IMR-90 (cell line): ENCODE measurements around the gene MAT2A. TPM values are rescaled to one million over a fixed set of nuclear protein-coding genes. Genes with fewer than 3 reads are reported as not detected.

Experiments used
- ATAC-seq: fragments of 200-7000 bp; cut with Tn5 transposase; 2 replicates; pipeline ENCODE4 v1.9.1; 2020; ENCODE audit warnings: low read depth, mild to moderate bottlenecking, moderate library complexity
- BruUV-seq: library from RNA; stranded (reverse); fragments of 400-500 nt; replicated peaks from 2 replicates; lab custom pipeline; 2021; lab: Mats Ljungman, UMichigan
- CTCF ChIA-PET: fragments of 300-600 bp; formaldehyde crosslinking; extraction: SDS; loops from one replicate; lab custom pipeline; 2021; ENCODE audit warnings: antibody characterized with exemption; lab: Yijun Ruan, JAX
- POLR2A ChIA-PET: fragments of 300-600 bp; sonication (Branson Sonifier 250); formaldehyde crosslinking; loops from one replicate; lab custom pipeline; 2022; ENCODE audit warnings: antibody characterized with exemption; ENCODE audit not compliant: unreplicated experiment; lab: Charles Lee
- DNase-seq: peaks from one replicate; pipeline ENCODE4 v3.0.0; 2013
- H2AFZ ChIP-seq: replicated peaks from 2 replicates; pipeline ENCODE3; 2013; ENCODE audit warnings: low read length, mild to moderate bottlenecking; ENCODE audit not compliant: poor library complexity
- H2AK5ac ChIP-seq: 2 replicates; pipeline ENCODE4 v1.6.1; 2013; ENCODE audit warnings: low read depth, low read length, inconsistent platforms
- H2AK9ac ChIP-seq: replicated peaks from 2 replicates; pipeline ENCODE3; 2013; ENCODE audit warnings: mild to moderate bottlenecking, low read depth, low read length, moderate library complexity; ENCODE audit not compliant: poor library complexity
- H2BK120ac ChIP-seq: 2 replicates; pipeline ENCODE4 v1.6.1; 2013; ENCODE audit warnings: low read depth, low read length, inconsistent platforms
- H2BK15ac ChIP-seq: 3 replicates; pipeline ENCODE4 v1.6.1; 2013; ENCODE audit warnings: low read depth, low read length, inconsistent platforms
- H2BK20ac ChIP-seq: 2 replicates; pipeline ENCODE4 v1.6.1; 2013; ENCODE audit warnings: low read depth, mild to moderate bottlenecking, inconsistent platforms, low read length, moderate library complexity
- H2BK5ac ChIP-seq: 2 replicates; pipeline ENCODE4 v1.6.1; 2013; ENCODE audit warnings: mild to moderate bottlenecking, low read depth, low read length, inconsistent platforms; ENCODE audit not compliant: poor library complexity, severe bottlenecking
- H3K14ac ChIP-seq: replicated peaks from 2 replicates; pipeline ENCODE4 v1.6.1; 2013; ENCODE audit warnings: low read depth, low read length, inconsistent platforms
- H3K18ac ChIP-seq: 2 replicates; pipeline ENCODE4 v1.6.1; 2013; ENCODE audit warnings: low read depth, low read length, control low read depth
- H3K23ac ChIP-seq: 2 replicates; pipeline ENCODE4 v1.6.1; 2013; ENCODE audit warnings: low read depth, low read length, inconsistent platforms
- H3K27ac ChIP-seq: 2 replicates; pipeline ENCODE4 v1.5.1; 2013; ENCODE audit warnings: mild to moderate bottlenecking, control low read depth, low read length; ENCODE audit not compliant: insufficient read depth
- H3K27me3 ChIP-seq: 2 replicates; pipeline ENCODE4 v1.6.1; 2013; ENCODE audit warnings: low read length; ENCODE audit not compliant: control insufficient read depth, insufficient read depth
- H3K36me3 ChIP-seq: 2 replicates; pipeline ENCODE4 v1.6.1; 2013; ENCODE audit warnings: low read length, mixed read lengths; ENCODE audit not compliant: control insufficient read depth, insufficient read depth
- H3K4ac ChIP-seq: 2 replicates; pipeline ENCODE4 v1.6.1; 2013; ENCODE audit warnings: low read depth, low read length, inconsistent platforms
- H3K4me1 ChIP-seq: 2 replicates; pipeline ENCODE4 v1.6.1; 2013; ENCODE audit warnings: low read length, mixed read lengths; ENCODE audit not compliant: control insufficient read depth, insufficient read depth
- H3K4me2 ChIP-seq: 2 replicates; pipeline ENCODE4 v1.6.1; 2013; ENCODE audit warnings: low read depth, mild to moderate bottlenecking, control low read depth, low read length, moderate library complexity
- H3K4me3 ChIP-seq: 2 replicates; pipeline ENCODE4 v1.5.1; 2013; ENCODE audit warnings: low read depth, mild to moderate bottlenecking, control low read depth, low read length, moderate library complexity; ENCODE audit not compliant: insufficient read depth
- H3K56ac ChIP-seq: 2 replicates; pipeline ENCODE4 v1.6.1; 2013; ENCODE audit warnings: low read length, inconsistent platforms; ENCODE audit not compliant: insufficient read depth; ENCODE audit errors: extremely low read depth
- H3K79me1 ChIP-seq, 2 experiments: 2 replicates each; pipeline ENCODE4 v1.6.1; 2013; ENCODE audit warnings: low read length in 2 of 2, inconsistent platforms in 1 of 2, low read depth in 1 of 2
- H3K9ac ChIP-seq: 2 replicates; pipeline ENCODE4 v1.6.1; 2013; ENCODE audit warnings: low read depth, low read length, control low read depth
- H3K9me1 ChIP-seq: 2 replicates; pipeline ENCODE4 v1.6.1; 2013; ENCODE audit warnings: low read length, inconsistent platforms; ENCODE audit not compliant: insufficient read depth
- H3K9me3 ChIP-seq: 2 replicates; pipeline ENCODE4 v1.6.1; 2013; ENCODE audit warnings: low read length; ENCODE audit not compliant: control insufficient read depth, insufficient read depth
- H4K20me1 ChIP-seq: 2 replicates; pipeline ENCODE4 v1.6.1; 2013; ENCODE audit warnings: low read length, inconsistent platforms; ENCODE audit not compliant: insufficient read depth
- H4K5ac ChIP-seq: 2 replicates; pipeline ENCODE4 v1.6.1; 2013; ENCODE audit warnings: mild to moderate bottlenecking, low read depth, low read length, control low read depth
- H4K8ac ChIP-seq, 2 experiments: 2 replicates each; pipeline ENCODE4 v1.6.1; 2013; ENCODE audit warnings: low read depth in 2 of 2, low read length in 2 of 2, control low read depth in 1 of 2, inconsistent platforms in 1 of 2
- H4K91ac ChIP-seq: 2 replicates; pipeline ENCODE4 v1.6.1; 2013; ENCODE audit warnings: low read depth, low read length, inconsistent platforms; ENCODE audit not compliant: insufficient read depth
- CTCF ChIP-seq: conservative IDR thresholded peaks from 2 replicates; pipeline ENCODE4 v1.5.1; 2012; ENCODE audit warnings: mild to moderate bottlenecking, low read depth, low read length, improper control_type of control experiment
- NFE2L2 ChIP-seq: fragments of 150-350 bp; IDR thresholded peaks from 2 replicates; pipeline ENCODE4 v1.6.1; 2016; ENCODE audit warnings: low read depth, mild to moderate bottlenecking, low read length
- RAD21 ChIP-seq: IDR thresholded peaks from 2 replicates; pipeline ENCODE4 v1.6.1; 2012; ENCODE audit warnings: low read length, improper control_type of control experiment
- RCOR1 ChIP-seq: IDR thresholded peaks from 2 replicates; pipeline ENCODE4 v1.6.1; 2012; ENCODE audit warnings: mild to moderate bottlenecking, low read length, improper control_type of control experiment; ENCODE audit not compliant: insufficient replicate concordance
- WGBS, 2 experiments: methylation state at CpG; one replicate each; pipeline versions ENCODE4 v1.1.5 to v1.1.7; 2013; ENCODE audit warnings: missing lambda C conversion rate in 2 of 2; ENCODE audit not compliant: insufficient read length in 1 of 2; ENCODE audit errors: extremely low coverage in 2 of 2; 5-methylcytosine and 5-hydroxymethylcytosine counted together
- dilution Hi-C: fragments of 300-500 bp; cut with HindIII; formaldehyde crosslinking; loops from one replicate; pipeline ENCODE4 v1.14.3; 2018; ENCODE audit warnings: low sequenced_read_pairs; ENCODE audit not compliant: unreplicated experiment
- in situ Hi-C: fragments of 300-500 bp; cut with MboI; formaldehyde crosslinking; loops from 3 replicates; pipeline ENCODE4 v1.14.3; 2019; ENCODE audit warnings: low sequenced_read_pairs, inconsistent platforms, mixed read lengths
- intact Hi-C: fragments of 100-400 bp; cut with micrococcal nuclease; formaldehyde crosslinking; loops from 2 replicates; pipeline ENCODE4 v1.10.0; 2022
- polyA plus RNA-seq, 3 experiments: library from polyadenylated mRNA; depleted of rRNA; stranded (reverse); fragments of >200 nt; gene quantifications; 2 replicates each; pipeline ENCODE4 v1.2.3, GENCODE V29; 2012; ENCODE audit warnings: low replicate concordance in 1 of 3
- total RNA-seq: library from RNA; depleted of rRNA; stranded (reverse); fragments of >200 nt; gene quantifications from 2 replicates; pipeline ENCODE4 v1.2.3, GENCODE V29; 2012

The MAT2A gene
- total and polyA plus RNA-seq, 2 of the 4 experiments (the other 2 are of a cell fraction) = 94.1 to 223 TPM

DNA sequence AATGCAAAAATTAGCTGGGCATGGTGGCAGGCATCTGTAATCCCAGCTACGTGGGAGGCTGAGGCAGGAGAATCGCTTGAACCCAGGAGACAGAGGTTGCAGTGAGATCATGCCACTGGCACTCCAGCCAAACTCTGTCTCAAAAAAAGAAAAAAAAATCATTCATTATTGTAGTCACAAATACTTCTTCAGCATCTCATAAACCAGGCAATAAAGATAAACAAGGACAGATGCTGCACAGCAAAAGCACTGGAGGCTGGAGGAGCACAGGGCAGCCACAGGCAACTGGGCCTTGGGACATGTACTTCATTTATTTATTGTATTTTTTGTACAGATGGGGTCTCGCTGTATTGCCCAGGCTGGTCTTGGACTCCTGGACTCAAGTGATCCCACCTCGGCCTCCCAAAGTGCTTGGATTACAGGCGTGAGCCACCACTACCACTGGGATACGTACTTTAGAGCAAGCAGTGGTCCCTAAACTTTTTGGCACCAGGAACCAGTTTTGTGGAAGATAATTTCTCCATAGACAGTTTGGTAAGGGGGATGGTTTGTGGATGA, 16.8 kb upstream of the MAT2A start:
- TF ChIP-seq RAD21 = no peak
- no peak for TF ChIP-seq NFE2L2
- TF ChIP-seq RCOR1 = no peak
- no peak for TF ChIP-seq CTCF
- BruUV-seq = no TSS peak
- Histone ChIP-seq H3K4me3 (no peak overlapping the region), H4K20me1 (no peaks in the 10 kb centered on the region), H4K91ac (no peak overlapping the region), H2BK15ac (no peak overlapping the region), H3K23ac (no peak overlapping the region), H3K9ac (no peak overlapping the region), H3K56ac (no peak overlapping the region), H3K9me3 (no peaks in the 10 kb centered on the region), H2AFZ (no peak overlapping the region), H3K4me2 (no peak overlapping the region), H3K79me1 (no peaks in the 10 kb centered on the region), H2BK20ac (no peak overlapping the region), H2AK9ac (no peak overlapping the region), H3K18ac (no peak overlapping the region), H3K36me3 (no peaks in the 10 kb centered on the region), H3K4me1 (peaks cover 14% of the 10 kb centered on the region; the same call in 1 of the 2 replicates), H3K9me1 (peaks cover 5% of the 10 kb centered on the region), H4K8ac (no peak overlapping the region), H3K27ac (no peak overlapping the region), H2AK5ac (no peak overlapping the region; the same call in 1 of the 2 replicates), H3K4ac (no peak overlapping the region), H3K14ac (no peak overlapping the region), H4K5ac (no peak overlapping the region), H2BK5ac (no peak overlapping the region), H2BK120ac (no peak overlapping the region), H3K27me3 (no peaks in the 10 kb centered on the region)
- ATAC-seq = no peak
- ChIA-PET CTCF (no interaction called here), POLR2A (no interaction called here)
- intact Hi-C loops (no loop called here), dilution Hi-C loops (no loop called here), in situ Hi-C loops (no loop called here)
- 90% methylated on average over 2 of the region's 6 CpGs; no CpG with 5 or more reads in 1 of the 2 experiments for WGBS, 2 experiments
- DNase-seq = no peak
